Measurements from ENCODE around the gene MYO6.
"Not testable (repeated sequence)": the region's sequence is repeated elsewhere in the genome, so short reads cannot be mapped to it uniquely, and the experiment has no call there.

The MYO6 gene

GRCh38 chr6:75748743-75749538 is at the start of gene MYO6:
Gene MYO6 (plus strand): TSS chr6:75749239. CDS start chr6:75817548, 68,309 bp downstream.
- no peaks in the 10 kb centered on the region for H3K36me3 ChIP-seq (ENCODE audit: control insufficient read depth in 1 of 2, insufficient read depth in 2 of 2, low read length in 2 of 2)
- H3K9me3 ChIP-seq (ENCODE audit: control insufficient read depth in 1 of 2, low read length in 2 of 2), result no peaks in the 10 kb centered on the region
- H3K4me3 ChIP-seq (ENCODE audit: low read depth in 1 of 2, low read length in 2 of 2), result peak within 1 kb of the TSS; percentile 78 to 91
- H3K4me1 ChIP-seq (ENCODE audit: control insufficient read depth in 1 of 2, insufficient read depth in 2 of 2, low read length in 2 of 2), result peaks cover 11 to 21% of the 10 kb centered on the region in 2 donors
- H3K27me3 ChIP-seq (ENCODE audit: control insufficient read depth in 1 of 2, insufficient read depth in 2 of 2, low read length in 2 of 2), result no peaks in the 10 kb centered on the region
- peak within 1 kb of the TSS; percentile 89 to 98 for H3K9ac ChIP-seq (ENCODE audit: low read depth in 1 of 2, low read length in 2 of 2)
- peak within 1 kb of the TSS; percentile 87 for H3K27ac ChIP-seq (ENCODE audit: low read depth, low read length)

- not testable (repeated sequence) for H3K4me1 ChIP-seq (ENCODE audit: control insufficient read depth in 1 of 2, insufficient read depth in 2 of 2, low read length in 2 of 2); H3K4me3 ChIP-seq (ENCODE audit: low read depth in 1 of 2, low read length in 2 of 2); H3K9ac ChIP-seq (ENCODE audit: low read depth in 1 of 2, low read length in 2 of 2); H3K27ac ChIP-seq (ENCODE audit: low read depth, low read length); H3K9me3 ChIP-seq (ENCODE audit: control insufficient read depth in 1 of 2, low read length in 2 of 2); H3K27me3 ChIP-seq (ENCODE audit: control insufficient read depth in 1 of 2, insufficient read depth in 2 of 2, low read length in 2 of 2)
- peaks cover 21 to 42% of the 10 kb centered on the region in 2 donors for H3K36me3 ChIP-seq (ENCODE audit: control insufficient read depth in 1 of 2, insufficient read depth in 2 of 2, low read length in 2 of 2)
Measured at GRCh38 chr6:75708334-75708733, 40.7 kb upstream of the MYO6 start.

GRCh38 chr6:75711173-75711572 is 37.9 kb upstream of the MYO6 start:
- no peak overlapping the region for H3K9ac ChIP-seq (ENCODE audit: low read depth in 1 of 2, low read length in 2 of 2)
- H3K27ac ChIP-seq (ENCODE audit: low read depth, low read length), result no peak overlapping the region
- no peaks in the 10 kb centered on the region for H3K9me3 ChIP-seq (ENCODE audit: control insufficient read depth in 1 of 2, low read length in 2 of 2)
- H3K4me1 ChIP-seq (ENCODE audit: control insufficient read depth in 1 of 2, insufficient read depth in 2 of 2, low read length in 2 of 2), result no peaks in the 10 kb centered on the region
- H3K36me3 ChIP-seq (ENCODE audit: control insufficient read depth in 1 of 2, insufficient read depth in 2 of 2, low read length in 2 of 2), result peaks cover 35 to 58% of the 10 kb centered on the region in 2 donors
- H3K27me3 ChIP-seq (ENCODE audit: control insufficient read depth in 1 of 2, insufficient read depth in 2 of 2, low read length in 2 of 2), result no peaks in the 10 kb centered on the region
- no peak overlapping the region for H3K4me3 ChIP-seq (ENCODE audit: low read depth in 1 of 2, low read length in 2 of 2)

GRCh38 chr6:75719133-75719532 is 29.9 kb upstream of the MYO6 start:
- Histone ChIP-seq H3K4me1 (ENCODE audit: control insufficient read depth in 1 of 2, insufficient read depth in 2 of 2, low read length in 2 of 2) (no peaks in the 10 kb centered on the region), H3K9me3 (ENCODE audit: control insufficient read depth in 1 of 2, low read length in 2 of 2) (no peaks in the 10 kb centered on the region), H3K27me3 (ENCODE audit: control insufficient read depth in 1 of 2, insufficient read depth in 2 of 2, low read length in 2 of 2) (no peaks in the 10 kb centered on the region), H3K4me3 (ENCODE audit: low read depth in 1 of 2, low read length in 2 of 2) (no peak overlapping the region), H3K36me3 (ENCODE audit: control insufficient read depth in 1 of 2, insufficient read depth in 2 of 2, low read length in 2 of 2) (peaks cover 17 to 18% of the 10 kb centered on the region in 2 donors), H3K27ac (ENCODE audit: low read depth, low read length) (no peak overlapping the region), H3K9ac (ENCODE audit: low read depth in 1 of 2, low read length in 2 of 2) (no peak overlapping the region)

- Histone ChIP-seq H3K9ac (ENCODE audit: low read depth in 1 of 2, low read length in 2 of 2) (no peak overlapping the region), H3K27ac (ENCODE audit: low read depth, low read length) (no peak overlapping the region), H3K9me3 (ENCODE audit: control insufficient read depth in 1 of 2, low read length in 2 of 2) (no peaks in the 10 kb centered on the region), H3K4me3 (ENCODE audit: low read depth in 1 of 2, low read length in 2 of 2) (no peak overlapping the region), H3K4me1 (ENCODE audit: control insufficient read depth in 1 of 2, insufficient read depth in 2 of 2, low read length in 2 of 2) (no peaks in the 10 kb centered on the region), H3K36me3 (ENCODE audit: control insufficient read depth in 1 of 2, insufficient read depth in 2 of 2, low read length in 2 of 2) (peaks cover 0 to 5% of the 10 kb centered on the region in 2 donors), H3K27me3 (ENCODE audit: control insufficient read depth in 1 of 2, insufficient read depth in 2 of 2, low read length in 2 of 2) (no peaks in the 10 kb centered on the region)
Measured at GRCh38 chr6:75723382-75723781, 25.7 kb upstream of the MYO6 start.

GRCh38 chr6:75727206-75727605 is 21.8 kb upstream of the MYO6 start:
- no peaks in the 10 kb centered on the region for H3K4me1 ChIP-seq (ENCODE audit: control insufficient read depth in 1 of 2, insufficient read depth in 2 of 2, low read length in 2 of 2)
- no peak overlapping the region for H3K9ac ChIP-seq (ENCODE audit: low read depth in 1 of 2, low read length in 2 of 2)
- no peak overlapping the region for H3K4me3 ChIP-seq (ENCODE audit: low read depth in 1 of 2, low read length in 2 of 2)
- H3K9me3 ChIP-seq (ENCODE audit: control insufficient read depth in 1 of 2, low read length in 2 of 2), result no peaks in the 10 kb centered on the region
- H3K27ac ChIP-seq (ENCODE audit: low read depth, low read length), result no peak overlapping the region
- no peaks in the 10 kb centered on the region for H3K36me3 ChIP-seq (ENCODE audit: control insufficient read depth in 1 of 2, insufficient read depth in 2 of 2, low read length in 2 of 2)
- H3K27me3 ChIP-seq (ENCODE audit: control insufficient read depth in 1 of 2, insufficient read depth in 2 of 2, low read length in 2 of 2), result no peaks in the 10 kb centered on the region

GRCh38 chr6:75731029-75731428 is 18.0 kb upstream of the MYO6 start:
- H3K9me3 ChIP-seq (ENCODE audit: control insufficient read depth in 1 of 2, low read length in 2 of 2); H3K9ac ChIP-seq (ENCODE audit: low read depth in 1 of 2, low read length in 2 of 2); H3K27me3 ChIP-seq (ENCODE audit: control insufficient read depth in 1 of 2, insufficient read depth in 2 of 2, low read length in 2 of 2); H3K27ac ChIP-seq (ENCODE audit: low read depth, low read length); H3K4me3 ChIP-seq (ENCODE audit: low read depth in 1 of 2, low read length in 2 of 2); H3K36me3 ChIP-seq (ENCODE audit: control insufficient read depth in 1 of 2, insufficient read depth in 2 of 2, low read length in 2 of 2); H3K4me1 ChIP-seq (ENCODE audit: control insufficient read depth in 1 of 2, insufficient read depth in 2 of 2, low read length in 2 of 2): not testable (repeated sequence)

- Histone ChIP-seq H3K36me3 (ENCODE audit: control insufficient read depth in 1 of 2, insufficient read depth in 2 of 2, low read length in 2 of 2) (no peaks in the 10 kb centered on the region), H3K9ac (ENCODE audit: low read depth in 1 of 2, low read length in 2 of 2) (no peak overlapping the region), H3K4me3 (ENCODE audit: low read depth in 1 of 2, low read length in 2 of 2) (no peak overlapping the region), H3K9me3 (ENCODE audit: control insufficient read depth in 1 of 2, low read length in 2 of 2) (no peaks in the 10 kb centered on the region), H3K27ac (ENCODE audit: low read depth, low read length) (no peak overlapping the region), H3K4me1 (ENCODE audit: control insufficient read depth in 1 of 2, insufficient read depth in 2 of 2, low read length in 2 of 2) (no peaks in the 10 kb centered on the region), H3K27me3 (ENCODE audit: control insufficient read depth in 1 of 2, insufficient read depth in 2 of 2, low read length in 2 of 2) (no peaks in the 10 kb centered on the region)
Measured at GRCh38 chr6:75735491-75736186, 13.4 kb upstream of the MYO6 start.

- Histone ChIP-seq H3K9me3 (ENCODE audit: control insufficient read depth in 1 of 2, low read length in 2 of 2) (no peaks in the 10 kb centered on the region), H3K27me3 (ENCODE audit: control insufficient read depth in 1 of 2, insufficient read depth in 2 of 2, low read length in 2 of 2) (no peaks in the 10 kb centered on the region), H3K27ac (ENCODE audit: low read depth, low read length) (no peak overlapping the region), H3K4me1 (ENCODE audit: control insufficient read depth in 1 of 2, insufficient read depth in 2 of 2, low read length in 2 of 2) (peaks cover 4 to 8% of the 10 kb centered on the region in 2 donors), H3K36me3 (ENCODE audit: control insufficient read depth in 1 of 2, insufficient read depth in 2 of 2, low read length in 2 of 2) (no peaks in the 10 kb centered on the region), H3K4me3 (ENCODE audit: low read depth in 1 of 2, low read length in 2 of 2) (no peak overlapping the region), H3K9ac (ENCODE audit: low read depth in 1 of 2, low read length in 2 of 2) (no peak overlapping the region)
Measured at GRCh38 chr6:75743971-75744370, 5.1 kb upstream of the MYO6 start.

- H3K27ac ChIP-seq (ENCODE audit: low read depth, low read length), result no peak overlapping the region
- H3K36me3 ChIP-seq (ENCODE audit: control insufficient read depth in 1 of 2, insufficient read depth in 2 of 2, low read length in 2 of 2), result no peaks in the 10 kb centered on the region
- H3K9ac ChIP-seq (ENCODE audit: low read depth in 1 of 2, low read length in 2 of 2), result no peak overlapping the region
- no peak overlapping the region for H3K4me3 ChIP-seq (ENCODE audit: low read depth in 1 of 2, low read length in 2 of 2)
- H3K9me3 ChIP-seq (ENCODE audit: control insufficient read depth in 1 of 2, low read length in 2 of 2), result no peaks in the 10 kb centered on the region
- no peaks in the 10 kb centered on the region for H3K27me3 ChIP-seq (ENCODE audit: control insufficient read depth in 1 of 2, insufficient read depth in 2 of 2, low read length in 2 of 2)
- peaks cover 4 to 8% of the 10 kb centered on the region in 2 donors for H3K4me1 ChIP-seq (ENCODE audit: control insufficient read depth in 1 of 2, insufficient read depth in 2 of 2, low read length in 2 of 2)
Measured at GRCh38 chr6:75745404-75745803, 3.6 kb upstream of the MYO6 start.

All from duodenal mucosa (tissue), 2 donors.